GM23248 (cell line): ENCODE measurements around the gene DTX3L. TPM values are rescaled to one million over a fixed set of nuclear protein-coding genes. Genes with fewer than 3 reads are reported as not detected.

Experiments
- DNase-seq: peaks from one replicate; pipeline ENCODE4 v3.0.0-alpha.2; 2015
- H2AFZ ChIP-seq: fragments of 200-600 bp; sonication (generic); 2 replicates; pipeline ENCODE4 v1.6.1; 2016; ENCODE audit warnings: antibody characterized with exemption
- H3F3A ChIP-seq: fragments of 200-600 bp; sonication (generic); 2 replicates; pipeline ENCODE4 v1.6.1; 2016; ENCODE audit warnings: mild to moderate bottlenecking, antibody characterized with exemption, mixed run types; ENCODE audit not compliant: insufficient read depth
- H3K27ac ChIP-seq: fragments of 200-600 bp; sonication (generic); 2 replicates; pipeline ENCODE4 v1.5.1; 2016; ENCODE audit warnings: mild to moderate bottlenecking
- H3K27me3 ChIP-seq: fragments of 200-600 bp; sonication (generic); replicated peaks from 2 replicates; pipeline ENCODE4 v1.6.1; 2016; ENCODE audit warnings: mild to moderate bottlenecking; ENCODE audit not compliant: insufficient read depth
- H3K36me3 ChIP-seq: fragments of 200-600 bp; sonication (generic); 2 replicates; pipeline ENCODE4 v1.6.1; 2016; ENCODE audit warnings: low read depth, mild to moderate bottlenecking
- H3K4me1 ChIP-seq: fragments of 200-600 bp; sonication (generic); 2 replicates; pipeline ENCODE4 v1.6.1; 2016; ENCODE audit warnings: mild to moderate bottlenecking; ENCODE audit not compliant: insufficient read depth
- H3K4me2 ChIP-seq: fragments of 200-600 bp; sonication (generic); one replicate; pipeline ENCODE4 v1.6.1; 2016; ENCODE audit warnings: mild to moderate bottlenecking; ENCODE audit not compliant: unreplicated experiment
- H3K4me3 ChIP-seq: fragments of 200-600 bp; sonication (generic); 2 replicates; pipeline ENCODE4 v1.5.1; 2016; ENCODE audit warnings: mild to moderate bottlenecking
- H3K79me2 ChIP-seq: fragments of 200-600 bp; sonication (generic); 2 replicates; pipeline ENCODE4 v1.6.1; 2016; ENCODE audit warnings: mild to moderate bottlenecking; ENCODE audit not compliant: insufficient read depth
- H3K9ac ChIP-seq: fragments of 200-600 bp; sonication (generic); 2 replicates; pipeline ENCODE4 v1.6.1; 2016; ENCODE audit warnings: mild to moderate bottlenecking
- H3K9me2 ChIP-seq: fragments of 200-600 bp; sonication (generic); 2 replicates; pipeline ENCODE4 v1.6.1; 2016; ENCODE audit warnings: mixed run types, mild to moderate bottlenecking, moderate library complexity; ENCODE audit not compliant: insufficient read depth
- H3K9me3 ChIP-seq: fragments of 200-600 bp; sonication (generic); one replicate; pipeline ENCODE4 v1.6.1; 2017; ENCODE audit warnings: low read depth
- H4K20me1 ChIP-seq: fragments of 200-600 bp; sonication (generic); 2 replicates; pipeline ENCODE4 v1.6.0; 2016; ENCODE audit not compliant: insufficient read depth
- EZH2 ChIP-seq: fragments of 200-600 bp; sonication (generic); IDR thresholded peaks from 2 replicates; pipeline ENCODE4 v1.6.1; 2018; ENCODE audit warnings: antibody characterized with exemption, mild to moderate bottlenecking; ENCODE audit not compliant: insufficient read depth, poor library complexity, severe bottlenecking
- EZH2phosphoT487 ChIP-seq: fragments of 200-600 bp; sonication (generic); IDR thresholded peaks from 2 replicates; pipeline ENCODE4 v1.6.1; 2018; ENCODE audit warnings: antibody characterized with exemption, moderate library complexity, mild to moderate bottlenecking, low read depth; ENCODE audit not compliant: insufficient read depth
- WGBS, 2 experiments: methylation state at CpG; one replicate each; pipeline ENCODE4 v1.1.6; 2015 to 2017; ENCODE audit warnings: low lambda C conversion rate in 2 of 2, low coverage in 1 of 2; ENCODE audit errors: missing lambda C conversion rate in 2 of 2; 5-methylcytosine and 5-hydroxymethylcytosine counted together
- in situ Hi-C: fragments of 300-500 bp; cut with MboI; formaldehyde crosslinking; loops from 2 replicates; pipeline ENCODE4 v1.15.0; 2020
- polyA plus RNA-seq: library from polyadenylated mRNA; unstranded; fragments of >200 nt; fragmentation: Nextera tagmentation; extraction: Ambion mirVana; gene quantifications from 2 replicates; pipeline ENCODE4 v1.2.1, GENCODE V29; 2016
- total RNA-seq: library from RNA; depleted of rRNA; stranded (reverse); fragments of >200 nt; shearing (Covaris generic); gene quantifications from 2 replicates; pipeline ENCODE4 v1.2.3, GENCODE V29; 2014

Gene DTX3L
- total and polyA plus RNA-seq, 2 experiments from 2014 or later, result 9.4 to 10.1 TPM

- in situ Hi-C loops, result no loop called here
- no peaks in the 10 kb centered on the region for H3F3A ChIP-seq
- H3K27ac ChIP-seq, result no peak overlapping the region
- no peaks in the 10 kb centered on the region for H4K20me1 ChIP-seq
- H3K4me3 ChIP-seq, result no peak overlapping the region
- no peak overlapping the region for H2AFZ ChIP-seq
- no peaks in the 10 kb centered on the region for H3K27me3 ChIP-seq
- H3K36me3 ChIP-seq, result no peaks in the 10 kb centered on the region
- TF ChIP-seq EZH2, result no peak
- TF ChIP-seq EZH2phosphoT487, result no peak
- no peaks in the 10 kb centered on the region for H3K9me3 ChIP-seq
- peak; percentile 53 for DNase-seq
- H3K79me2 ChIP-seq, result no peaks in the 10 kb centered on the region
- H3K9me2 ChIP-seq, result no peaks in the 10 kb centered on the region
- H3K4me2 ChIP-seq, result no peak overlapping the region
- peaks cover 6% of the 10 kb centered on the region; the same call in 1 of the 2 replicates for H3K4me1 ChIP-seq
- no peak overlapping the region for H3K9ac ChIP-seq
Measured at GRCh38 chr3:122519693-122520092, 44.4 kb upstream of the DTX3L start.

GRCh38 chr3:122520861-122521260, 43.3 kb upstream of the DTX3L start:
- in situ Hi-C loops, result no loop called here
- 94 to 98% methylated on average over 4 of the region's 4 CpGs for WGBS, 2 experiments
- Histone ChIP-seq H3K4me2 (no peak overlapping the region), H3K9me3 (no peaks in the 10 kb centered on the region), H3K36me3 (no peaks in the 10 kb centered on the region), H3K27ac (no peak overlapping the region), H3K4me1 (peaks cover 6% of the 10 kb centered on the region; the same call in 1 of the 2 replicates), H3K27me3 (no peaks in the 10 kb centered on the region), H3K79me2 (no peaks in the 10 kb centered on the region), H3K9me2 (no peaks in the 10 kb centered on the region), H3F3A (no peaks in the 10 kb centered on the region), H2AFZ (no peak overlapping the region), H4K20me1 (no peaks in the 10 kb centered on the region), H3K4me3 (no peak overlapping the region), H3K9ac (no peak overlapping the region)
- TF ChIP-seq EZH2, result no peak
- TF ChIP-seq EZH2phosphoT487, result no peak
- DNase-seq, result no peak

- H3K9me3 ChIP-seq, result no peaks in the 10 kb centered on the region
- 90 to 91% methylated on average over 11 of the region's 11 CpGs for WGBS, 2 experiments
- H3K36me3 ChIP-seq, result no peaks in the 10 kb centered on the region
- H3K4me1 ChIP-seq, result peaks cover 6% of the 10 kb centered on the region; the same call in 1 of the 2 replicates
- no peak overlapping the region for H3K9ac ChIP-seq
- in situ Hi-C loops, result no loop called here
- H3K27me3 ChIP-seq, result no peaks in the 10 kb centered on the region
- H3K79me2 ChIP-seq, result no peaks in the 10 kb centered on the region
- no peaks in the 10 kb centered on the region for H3F3A ChIP-seq
- H2AFZ ChIP-seq, result no peak overlapping the region
- no peak overlapping the region for H3K4me3 ChIP-seq
- H4K20me1 ChIP-seq, result no peaks in the 10 kb centered on the region
- no peak overlapping the region for H3K4me2 ChIP-seq
- no peak overlapping the region for H3K27ac ChIP-seq
- no peak for DNase-seq
- no peaks in the 10 kb centered on the region for H3K9me2 ChIP-seq
- TF ChIP-seq EZH2phosphoT487 (no peak), EZH2 (no peak)
Measured at GRCh38 chr3:122523317-122523716, 40.8 kb upstream of the DTX3L start.

- Histone ChIP-seq H2AFZ (no peak overlapping the region), H3K9me3 (no peaks in the 10 kb centered on the region), H3F3A (peaks cover 27% of the 10 kb centered on the region), H3K36me3 (peaks cover 11% of the 10 kb centered on the region; the same call in 1 of the 2 replicates), H3K27me3 (no peaks in the 10 kb centered on the region), H3K9me2 (no peaks in the 10 kb centered on the region), H3K27ac (no peak overlapping the region), H4K20me1 (no peaks in the 10 kb centered on the region), H3K4me2 (no peak overlapping the region), H3K4me3 (no peak overlapping the region), H3K79me2 (no peaks in the 10 kb centered on the region), H3K9ac (no peak overlapping the region), H3K4me1 (peaks cover 14% of the 10 kb centered on the region)
- TF ChIP-seq EZH2, result no peak
- TF ChIP-seq EZH2phosphoT487, result no peak
- WGBS, 2 experiments, result 53 to 57% methylated on average over 2 of the region's 2 CpGs
- in situ Hi-C loops, result no loop called here
- DNase-seq, result no peak
Measured at GRCh38 chr3:122530164-122530563, 34.0 kb upstream of the DTX3L start.

- H3K9me2 ChIP-seq, result no peaks in the 10 kb centered on the region
- no peaks in the 10 kb centered on the region for H4K20me1 ChIP-seq
- DNase-seq, result peak; percentile 18
- no peaks in the 10 kb centered on the region for H3K79me2 ChIP-seq
- peak overlapping the region; percentile 15 for H3K4me2 ChIP-seq
- peaks cover 27% of the 10 kb centered on the region for H3F3A ChIP-seq
- H3K9ac ChIP-seq, result no peak overlapping the region
- no peaks in the 10 kb centered on the region for H3K9me3 ChIP-seq
- H3K4me1 ChIP-seq, result peaks cover 14% of the 10 kb centered on the region
- peaks cover 11% of the 10 kb centered on the region; the same call in 1 of the 2 replicates for H3K36me3 ChIP-seq
- H3K4me3 ChIP-seq, result no peak overlapping the region
- peak overlapping the region; percentile 25; the same call in 1 of the 2 replicates for H3K27ac ChIP-seq
- H3K27me3 ChIP-seq, result no peaks in the 10 kb centered on the region
- H2AFZ ChIP-seq, result no peak overlapping the region
- no peak for TF ChIP-seq EZH2
- TF ChIP-seq EZH2phosphoT487, result no peak
- 87 to 93% methylated on average over 2 of the region's 2 CpGs for WGBS, 2 experiments
- in situ Hi-C loops, result no loop called here
Measured at GRCh38 chr3:122533480-122533879, 30.7 kb upstream of the DTX3L start.
